Measurements from ENCODE around the gene CACNA2D2.

Gene CACNA2D2

GRCh38 chr3:50401978-50402595 lies 101.3 kb downstream of the CACNA2D2 start:
- DNase-seq (ENCODE audit: low read depth in 1 of 2, low spot score in 1 of 2): no peak

GRCh38 chr3:50396502-50396901 lies 106.9 kb downstream of the CACNA2D2 start:
- DNase-seq (ENCODE audit: low read depth in 1 of 2, low spot score in 1 of 2): no peak

GRCh38 chr3:50395070-50395860 lies 108.2 kb downstream of the CACNA2D2 start:
- DNase-seq (ENCODE audit: low read depth in 1 of 2, low spot score in 1 of 2): no peak

- no peak for DNase-seq (ENCODE audit: low read depth in 1 of 2, low spot score in 1 of 2)
Measured at GRCh38 chr3:50393061-50393460, 110.4 kb downstream of the CACNA2D2 start.

- DNase-seq (ENCODE audit: low read depth in 1 of 2, low spot score in 1 of 2): no peak
Measured at GRCh38 chr3:50392101-50392715, 111.2 kb downstream of the CACNA2D2 start.

GRCh38 chr3:50390508-50391224 lies 112.8 kb downstream of the CACNA2D2 start:
- no peak for DNase-seq (ENCODE audit: low read depth in 1 of 2, low spot score in 1 of 2)

GRCh38 chr3:50389414-50389767 lies 114.0 kb downstream of the CACNA2D2 start:
- no peak for DNase-seq (ENCODE audit: low read depth in 1 of 2, low spot score in 1 of 2)

GRCh38 chr3:50388720-50389413 lies 114.6 kb downstream of the CACNA2D2 start:
- DNase-seq (ENCODE audit: low read depth in 1 of 2, low spot score in 1 of 2): no peak

- no peak for DNase-seq (ENCODE audit: low read depth in 1 of 2, low spot score in 1 of 2)
Measured at GRCh38 chr3:50388016-50388719, 115.3 kb downstream of the CACNA2D2 start.

- DNase-seq (ENCODE audit: low read depth in 1 of 2, low spot score in 1 of 2): no peak
Measured at GRCh38 chr3:50385754-50386153, 117.7 kb downstream of the CACNA2D2 start.

GRCh38 chr3:50383750-50384149 lies 119.7 kb downstream of the CACNA2D2 start:
- DNase-seq (ENCODE audit: low read depth in 1 of 2, low spot score in 1 of 2): no peak

- no peak for DNase-seq (ENCODE audit: low read depth in 1 of 2, low spot score in 1 of 2)
Measured at GRCh38 chr3:50382722-50383121, 120.7 kb downstream of the CACNA2D2 start.

- DNase-seq (ENCODE audit: low read depth in 1 of 2, low spot score in 1 of 2): no peak
Measured at GRCh38 chr3:50381383-50381782, 122.1 kb downstream of the CACNA2D2 start.

- no peak for DNase-seq (ENCODE audit: low read depth in 1 of 2, low spot score in 1 of 2)
Measured at GRCh38 chr3:50380405-50381085, 122.9 kb downstream of the CACNA2D2 start.

GRCh38 chr3:50378757-50379156 lies 124.7 kb downstream of the CACNA2D2 start:
- DNase-seq (ENCODE audit: low read depth in 1 of 2, low spot score in 1 of 2): no peak

- no peak for DNase-seq (ENCODE audit: low read depth in 1 of 2, low spot score in 1 of 2)
Measured at GRCh38 chr3:50378024-50378423, 125.4 kb downstream of the CACNA2D2 start.

GRCh38 chr3:50375258-50375931 lies 128.0 kb downstream of the CACNA2D2 start:
- DNase-seq (ENCODE audit: low read depth in 1 of 2, low spot score in 1 of 2): no peak

- no peak for DNase-seq (ENCODE audit: low read depth in 1 of 2, low spot score in 1 of 2)
Measured at GRCh38 chr3:50374363-50375257, 128.8 kb downstream of the CACNA2D2 start.

All from stimulated activated CD4-positive, alpha-beta T cell treated with anti-CD3 and anti-CD28 coated beads, Interleukin-15, amount 100 ng/mL, for 1 hour (primary cell).